ENCODE measurements around the gene ANKFN1.

Gene ANKFN1

DNA sequence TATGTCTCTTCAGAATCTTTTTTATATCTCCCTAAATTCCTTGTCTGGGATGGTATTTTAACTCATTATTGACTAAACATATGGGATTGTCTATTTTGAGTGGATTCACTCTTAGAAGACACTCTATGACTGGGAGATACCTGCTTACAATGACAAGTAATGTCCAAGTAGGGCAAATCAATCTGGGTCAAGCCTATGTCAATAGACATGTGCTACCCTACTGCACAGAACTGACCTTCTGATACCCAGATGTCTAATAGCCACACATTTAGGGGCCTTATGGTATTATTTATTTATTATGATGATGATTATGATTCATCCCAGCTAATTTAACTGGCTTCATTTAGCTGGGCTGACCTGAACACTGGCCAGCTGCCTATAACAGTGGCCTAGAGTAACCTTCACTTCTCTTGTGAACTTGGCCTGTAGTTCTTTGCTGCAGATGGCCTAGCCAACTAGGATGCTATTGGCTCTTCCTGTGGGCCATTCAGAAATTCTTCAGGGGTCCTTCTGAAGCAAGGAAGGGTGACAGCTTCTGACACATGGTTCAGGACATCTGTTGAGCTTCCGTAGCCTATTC is 138.0 kb downstream of the ANKFN1 start:
- peak; percentile 69 for DNase-seq

DNA sequence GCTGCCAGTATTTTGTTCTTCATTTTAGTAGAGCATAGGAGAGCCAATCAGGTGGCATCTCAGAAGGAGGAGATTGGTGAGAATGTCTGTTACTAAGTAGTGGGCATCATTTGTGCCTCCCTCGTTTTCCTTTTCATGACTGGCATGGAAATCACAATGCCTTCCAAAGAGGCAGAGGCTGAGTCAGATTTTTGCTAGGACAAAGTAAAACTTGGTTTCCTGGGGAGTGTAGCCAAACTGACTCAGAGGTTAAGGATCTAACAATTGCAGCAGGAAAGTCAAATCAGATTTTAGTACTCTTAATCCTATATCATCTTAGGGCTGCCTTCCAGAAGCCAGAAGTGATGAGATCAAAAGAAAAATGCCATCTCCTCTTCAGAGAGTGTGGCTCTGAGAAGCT is 138.7 kb downstream of the ANKFN1 start:
- peak; percentile 90 for DNase-seq

DNA sequence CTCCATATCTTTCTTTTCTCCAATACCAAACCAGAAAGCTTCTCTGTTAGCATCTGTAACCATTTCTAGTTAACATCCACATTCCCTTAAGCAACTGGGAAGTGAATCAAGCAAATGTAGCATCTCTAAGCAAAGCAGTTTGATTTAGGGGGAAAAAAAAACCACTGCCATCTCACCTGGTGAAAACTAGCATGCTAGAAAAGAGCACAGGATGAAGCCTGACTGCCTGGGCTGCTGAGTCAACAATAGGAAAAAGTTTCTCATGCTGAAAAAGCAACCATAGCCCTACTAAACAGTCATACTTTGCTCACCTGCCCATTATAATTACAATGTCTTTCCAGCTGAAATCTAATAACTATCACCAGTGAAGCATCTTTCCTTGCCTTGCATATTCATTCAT is 139.3 kb downstream of the ANKFN1 start:
- peak; percentile 45 for DNase-seq

DNA sequence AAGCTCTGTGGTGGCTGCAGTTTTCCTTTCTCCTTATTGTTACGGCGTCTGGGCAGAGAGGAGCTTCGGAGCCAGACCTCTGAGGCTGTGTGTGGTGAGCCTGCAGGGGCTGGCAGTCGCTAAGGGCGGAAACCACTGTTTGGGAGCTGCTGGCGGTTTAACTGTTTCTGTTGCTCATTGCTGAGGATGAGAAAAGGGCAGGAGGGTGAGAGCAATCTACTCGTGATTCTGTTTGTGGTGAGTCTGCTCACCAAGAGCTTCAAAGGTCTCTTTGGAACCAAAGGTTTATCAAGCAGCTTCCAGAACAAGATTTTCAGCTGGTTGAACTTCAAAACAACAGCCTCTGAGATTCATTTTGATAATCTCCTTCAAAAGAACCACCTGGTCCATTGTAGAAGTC is 143.9 kb downstream of the ANKFN1 start:
- peak; percentile 56 for DNase-seq

DNA sequence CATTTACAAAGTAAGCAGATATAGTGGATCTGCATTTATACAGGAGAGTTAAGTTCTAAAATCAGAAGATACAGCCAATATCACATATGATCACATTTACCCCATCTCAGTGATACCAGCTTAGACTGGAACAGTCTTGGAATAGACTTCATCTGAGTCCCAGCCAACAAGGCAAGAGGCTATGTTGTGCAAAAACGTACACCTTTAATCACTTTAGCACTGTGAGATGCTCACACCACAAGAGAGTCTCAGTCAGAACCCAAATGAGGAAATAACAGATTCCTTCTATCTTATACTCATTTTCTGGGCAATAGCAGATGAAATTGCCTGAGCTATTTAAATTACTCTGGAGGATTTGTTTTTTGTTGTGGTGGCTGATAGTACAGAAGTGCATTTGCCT is 145.6 kb downstream of the ANKFN1 start:
- DNase-seq = no peak

DNA sequence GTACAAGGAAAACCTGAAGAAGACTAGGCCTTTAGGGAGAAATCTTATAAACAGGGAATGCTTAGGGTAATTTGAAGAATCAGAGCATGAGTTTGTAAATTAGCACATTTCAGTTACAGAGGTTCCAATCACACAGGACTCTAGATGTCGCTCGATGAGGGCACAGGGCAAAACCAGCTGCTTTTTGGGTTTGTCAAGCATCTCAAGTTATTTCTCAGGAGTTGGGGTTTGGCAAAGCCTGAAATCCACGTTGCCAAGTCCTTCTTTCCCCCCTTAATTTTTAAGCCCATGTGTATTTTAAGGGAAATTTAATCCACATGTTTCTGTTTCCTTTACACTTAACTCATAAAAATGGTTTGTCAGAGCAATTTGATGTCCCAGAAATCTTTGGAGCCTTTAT is 146.9 kb downstream of the ANKFN1 start:
- no peak for DNase-seq

DNA sequence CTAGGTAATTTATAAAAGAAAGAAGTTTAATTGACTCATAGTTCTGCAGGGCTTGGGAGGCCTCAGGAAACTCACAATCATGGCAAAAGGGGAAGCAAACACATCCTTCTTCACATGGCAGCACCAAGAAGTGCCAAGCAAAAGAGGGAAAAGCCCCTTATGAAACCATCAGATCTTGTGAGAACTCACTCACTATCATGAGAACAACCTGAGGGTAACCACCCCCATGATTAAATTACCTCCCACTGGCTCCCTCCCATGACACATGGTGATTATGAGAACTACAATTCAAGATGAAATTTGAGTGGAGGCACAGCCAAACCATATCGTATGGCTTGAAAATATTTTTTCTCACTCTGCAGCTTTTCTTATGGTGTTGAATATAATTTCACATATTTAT is 151.7 kb downstream of the ANKFN1 start:
- no peak for DNase-seq

DNA sequence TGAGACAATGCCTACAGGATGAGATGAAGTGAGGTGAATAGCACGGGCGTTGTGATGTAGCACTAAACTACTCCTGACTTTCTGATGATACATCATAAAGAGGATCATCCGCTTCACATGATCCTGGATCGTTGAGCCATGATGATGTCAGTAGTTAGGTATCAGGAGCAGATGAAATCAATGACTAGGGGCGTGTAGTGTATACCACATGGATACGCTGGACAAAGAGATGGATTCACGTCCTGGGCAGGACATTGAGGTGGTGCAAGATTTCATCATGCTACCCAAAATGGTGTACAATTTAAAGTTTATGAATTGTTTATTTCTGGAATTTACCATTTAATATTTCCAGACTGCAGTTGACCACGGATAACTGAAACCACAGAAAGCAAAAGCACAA is 156.6 kb downstream of the ANKFN1 start:
- DNase-seq = no peak

DNA sequence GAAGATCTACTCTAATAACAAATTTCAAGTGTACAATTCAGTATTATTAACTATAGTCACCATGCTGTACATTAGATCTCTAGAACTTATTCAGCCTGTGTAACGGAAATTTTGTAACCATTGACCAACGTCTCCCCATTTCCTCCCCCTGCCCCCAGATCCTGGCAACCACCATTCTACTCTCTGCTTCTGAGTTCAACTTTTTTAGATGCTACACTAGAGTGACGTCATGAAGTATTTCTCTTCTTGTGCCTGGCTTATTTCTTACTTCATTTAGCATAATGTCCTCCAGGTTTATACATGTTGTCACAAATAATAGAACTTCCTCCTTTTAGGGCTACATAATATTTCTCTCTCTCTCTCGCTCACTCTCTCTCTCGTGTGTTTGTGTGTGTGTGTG is 157.5 kb downstream of the ANKFN1 start:
- no peak for DNase-seq

DNA sequence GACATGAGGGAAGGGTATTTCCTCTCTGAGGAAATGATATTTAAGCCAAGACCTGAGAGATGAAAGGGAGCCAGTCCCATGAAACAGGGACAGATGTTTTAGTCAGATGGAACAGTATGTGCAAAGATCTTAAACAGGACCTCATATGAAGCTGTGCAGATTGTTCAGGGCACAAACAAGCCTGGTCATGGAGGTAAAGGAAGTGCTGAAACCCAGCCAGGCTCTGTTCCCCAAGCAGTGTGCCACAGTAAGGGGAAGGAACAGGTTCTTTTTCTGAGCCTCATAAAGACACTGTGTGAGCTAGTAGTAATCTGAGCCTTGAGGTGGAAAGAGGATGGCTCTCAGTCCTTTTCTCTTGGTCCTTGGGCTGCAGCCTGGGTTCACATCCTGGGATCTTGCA is 159.9 kb downstream of the ANKFN1 start:
- peak; percentile 17 for DNase-seq

DNA sequence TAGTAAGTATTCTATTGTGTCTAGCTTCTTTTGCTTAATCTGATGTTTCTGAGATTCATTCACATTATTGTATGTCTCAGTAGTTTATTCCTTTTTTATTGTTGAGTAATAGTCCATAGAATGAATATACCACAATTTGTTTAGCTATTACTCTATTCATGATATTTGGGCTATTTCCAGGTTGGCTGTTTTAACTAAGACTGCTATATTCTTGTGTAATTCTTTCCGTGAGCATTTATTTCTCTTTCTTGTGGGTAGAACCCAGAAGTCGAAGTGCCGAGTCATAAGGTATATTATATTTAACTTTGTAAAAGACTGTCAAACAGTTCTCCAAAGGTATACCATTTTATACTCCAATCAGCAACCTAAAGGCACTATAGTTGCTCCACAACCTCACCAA is 160.8 kb downstream of the ANKFN1 start:
- DNase-seq = peak; percentile 27

DNA sequence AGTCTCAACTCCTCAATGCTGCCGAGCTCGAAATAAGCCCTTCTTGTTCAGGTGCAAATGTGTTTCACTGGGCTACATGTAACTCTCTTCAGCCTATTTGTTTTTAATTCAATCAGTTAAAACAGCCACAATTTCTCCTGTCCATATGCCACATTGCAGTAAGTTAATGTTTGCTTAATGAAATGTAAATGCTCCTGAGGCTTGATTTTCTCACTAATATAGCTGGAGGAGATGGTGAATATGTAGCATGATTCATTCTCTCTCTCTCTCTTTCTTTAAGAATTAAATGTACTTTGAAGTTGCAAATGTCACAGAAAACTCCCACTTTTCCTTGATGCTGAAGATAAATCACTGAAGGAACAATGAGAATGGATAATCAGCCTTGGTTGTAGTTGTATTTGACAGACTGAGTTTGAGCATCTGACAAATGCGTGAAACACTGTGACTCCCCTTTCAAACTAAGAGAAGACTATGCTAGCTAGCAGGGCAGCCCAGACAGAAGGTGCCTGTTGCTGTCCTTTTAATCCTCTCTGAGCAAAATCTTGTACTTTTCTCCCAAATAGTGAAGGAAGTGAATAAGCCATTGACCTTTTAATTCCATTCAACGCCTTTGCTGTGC is 161.8 kb downstream of the ANKFN1 start:
- no peak for DNase-seq

DNA sequence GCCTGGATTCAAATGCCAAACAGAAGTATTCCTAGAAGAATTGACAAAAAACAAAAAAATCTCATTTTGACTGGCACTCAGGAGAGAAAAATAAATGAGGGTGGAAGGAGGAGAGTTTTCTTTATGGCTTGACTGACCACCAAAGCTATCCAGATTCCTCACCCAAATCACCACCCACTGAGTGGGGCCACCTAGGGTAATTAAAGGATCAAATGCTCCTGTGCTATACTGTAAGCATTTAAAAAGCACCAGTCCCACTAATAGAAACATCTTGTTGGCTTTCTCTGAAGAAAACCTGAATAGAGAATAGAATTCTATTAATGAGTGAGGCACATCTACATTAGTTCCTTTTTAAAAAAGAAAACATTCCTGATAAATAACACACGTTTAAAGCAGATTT is 163.3 kb downstream of the ANKFN1 start:
- DNase-seq = no peak

DNA sequence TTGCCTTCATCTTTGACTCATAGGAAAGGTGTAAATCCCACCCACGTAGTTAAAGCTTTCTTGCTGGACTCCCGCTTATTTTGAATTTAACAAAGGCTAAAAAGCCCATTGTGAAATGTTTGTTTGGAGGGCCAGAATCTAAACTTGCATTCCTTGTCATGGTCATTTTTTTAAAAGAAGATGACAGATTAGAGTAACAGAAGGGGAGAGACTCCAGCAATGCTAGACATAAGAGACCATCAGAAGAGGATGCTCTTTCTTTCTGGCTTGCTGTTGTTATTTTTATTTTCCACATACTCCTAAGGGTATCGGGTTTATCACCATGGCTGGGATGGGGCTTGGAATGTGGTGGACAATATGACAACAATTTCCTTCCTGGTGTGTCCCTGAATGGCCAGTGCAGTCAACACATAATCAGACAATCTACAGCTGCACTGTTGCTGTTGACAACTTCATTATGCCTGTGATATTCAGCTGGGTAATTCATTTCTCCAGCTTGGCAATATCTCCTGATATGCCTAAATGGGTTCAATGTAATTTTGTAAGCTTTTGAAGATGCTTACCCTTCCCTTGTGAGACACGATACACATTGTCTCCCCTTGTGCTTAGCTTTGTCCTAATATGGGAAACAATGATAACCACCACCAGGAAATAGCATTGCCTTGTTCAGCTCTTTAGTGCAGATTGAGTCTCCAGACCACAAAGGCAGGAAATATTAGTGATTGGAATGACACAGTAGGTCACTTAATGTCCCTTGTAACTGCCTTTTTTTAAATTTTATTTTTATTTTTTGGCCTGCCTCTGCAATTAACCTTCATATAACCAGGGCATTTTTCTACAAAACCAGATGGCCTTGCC is 164.3 kb downstream of the ANKFN1 start:
- peak; percentile 29 for DNase-seq

DNA sequence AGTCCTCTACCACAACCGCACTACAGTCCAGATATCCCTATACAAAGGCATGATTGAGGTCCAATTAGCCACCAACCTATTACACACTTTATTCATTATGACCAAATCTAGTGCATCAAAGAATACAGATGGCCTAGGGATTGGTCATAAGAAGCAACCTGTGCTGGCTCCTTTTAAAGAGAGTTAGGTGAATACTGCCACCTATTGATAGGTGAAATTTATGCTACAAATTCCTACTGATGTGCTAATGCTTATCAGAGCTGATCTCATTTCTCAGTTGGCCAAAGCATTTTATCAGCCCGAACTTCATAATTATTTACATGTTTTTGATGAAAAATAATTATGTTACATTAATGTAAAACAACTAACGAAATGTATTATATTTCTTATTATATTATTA is 166.3 kb downstream of the ANKFN1 start:
- peak; percentile 86 for DNase-seq

DNA sequence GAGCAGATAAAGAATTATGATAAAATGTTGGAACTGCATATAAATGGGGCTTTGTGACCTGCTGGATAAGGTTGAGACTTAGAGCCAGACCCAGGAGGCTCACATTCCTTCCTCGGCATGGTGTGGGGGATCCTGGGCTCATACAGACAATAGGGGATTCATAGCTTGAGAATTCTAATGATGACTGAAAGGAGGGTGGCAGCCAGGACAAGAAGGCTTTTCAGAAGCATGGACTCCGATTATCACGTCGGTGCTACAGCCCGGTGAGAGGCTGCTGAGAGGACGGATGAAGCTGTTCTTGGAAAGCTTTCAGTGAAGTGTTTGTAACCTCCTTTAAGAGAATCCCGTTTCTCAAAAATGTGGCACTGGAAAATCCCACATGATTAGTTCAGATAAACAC is 167.2 kb downstream of the ANKFN1 start:
- peak; percentile 18 for DNase-seq

DNA sequence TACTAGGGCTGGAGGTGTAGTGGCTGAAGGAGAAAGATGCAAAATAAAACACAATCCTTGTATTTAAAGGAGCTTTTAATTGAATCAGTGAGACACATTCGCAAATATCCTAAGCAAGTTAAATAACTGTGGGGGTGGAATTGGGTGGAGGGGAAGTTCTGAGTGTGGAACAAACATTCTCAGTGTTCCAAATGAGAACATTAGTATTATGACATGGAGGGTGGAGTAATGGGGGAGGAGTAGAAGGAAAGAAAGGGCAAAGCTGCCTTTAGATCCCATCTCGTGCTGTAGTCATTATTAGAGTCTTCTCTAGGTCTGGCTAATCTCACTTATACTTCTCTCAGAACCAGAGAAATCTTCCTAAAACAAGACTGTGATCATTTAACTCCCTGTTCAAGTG is 169.7 kb downstream of the ANKFN1 start:
- DNase-seq = no peak

DNA sequence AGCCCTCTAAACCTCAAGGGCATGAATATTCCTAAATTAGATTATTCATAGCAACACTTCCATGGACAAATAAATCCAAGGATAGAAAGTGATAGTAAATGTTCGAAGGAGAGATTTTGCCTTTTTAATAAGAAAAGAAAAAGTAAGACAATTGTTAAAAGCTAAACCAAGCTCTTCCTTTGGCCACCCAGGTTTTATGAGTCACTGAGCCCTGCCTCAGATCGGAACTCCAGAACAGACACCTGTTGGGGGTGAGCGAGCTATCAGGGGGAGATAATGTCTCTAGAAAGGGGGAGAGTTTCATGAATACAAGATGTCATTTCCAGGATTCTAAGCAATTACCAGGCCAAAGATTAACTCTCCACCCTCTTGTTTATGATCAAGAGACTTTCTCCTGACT is 171.4 kb downstream of the ANKFN1 start:
- DNase-seq = no peak

DNA sequence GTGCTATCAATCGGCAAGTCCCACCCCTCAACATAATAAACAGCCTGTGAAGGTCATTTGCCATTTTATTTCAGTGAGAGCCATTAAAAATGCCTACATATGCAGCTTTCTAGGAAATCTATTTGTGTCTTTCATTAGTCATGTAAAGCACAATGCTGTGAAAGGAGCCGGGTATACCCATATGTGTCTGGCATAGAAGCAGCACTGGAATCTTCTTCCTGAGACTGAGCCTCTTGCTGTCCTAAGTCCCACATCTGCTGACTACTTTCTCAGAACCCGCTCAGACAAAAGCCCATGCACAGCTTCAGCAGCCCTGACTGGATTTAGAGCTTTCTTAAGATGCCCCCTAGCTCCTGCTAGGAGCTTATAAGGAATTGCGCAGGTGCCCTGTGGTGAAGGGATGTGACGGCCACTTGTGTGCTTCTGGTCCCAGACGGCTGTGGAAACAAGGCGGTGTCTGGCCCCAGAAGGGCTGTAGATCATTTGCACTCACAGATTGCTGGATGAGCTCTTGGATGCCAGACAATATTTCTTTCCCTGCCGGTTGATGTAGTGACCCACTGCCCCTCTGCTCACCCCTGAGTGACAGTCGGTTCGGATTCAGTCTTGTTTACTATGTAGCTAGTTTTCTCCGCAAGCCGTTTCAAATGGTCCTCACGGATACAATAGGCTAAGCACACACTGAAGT is 172.2 kb downstream of the ANKFN1 start:
- DNase-seq = no peak

DNA sequence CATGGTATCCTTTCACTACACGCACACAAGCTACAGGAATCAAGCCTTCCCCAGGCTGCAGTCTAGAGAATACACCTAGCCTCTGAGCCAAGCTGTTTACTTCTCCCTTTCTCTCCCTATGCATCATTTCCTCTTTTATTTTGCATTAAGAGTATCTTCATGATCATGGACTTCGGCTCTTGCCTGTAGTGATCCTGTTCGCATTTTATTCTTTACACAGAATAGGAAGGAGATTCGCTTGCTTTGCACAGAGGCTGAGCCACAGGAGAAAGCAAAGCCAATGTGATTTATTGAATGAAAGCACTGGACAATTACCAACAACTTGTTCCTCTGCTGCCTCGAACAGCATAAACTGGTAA is 172.7 kb downstream of the ANKFN1 start:
- DNase-seq = no peak

DNA sequence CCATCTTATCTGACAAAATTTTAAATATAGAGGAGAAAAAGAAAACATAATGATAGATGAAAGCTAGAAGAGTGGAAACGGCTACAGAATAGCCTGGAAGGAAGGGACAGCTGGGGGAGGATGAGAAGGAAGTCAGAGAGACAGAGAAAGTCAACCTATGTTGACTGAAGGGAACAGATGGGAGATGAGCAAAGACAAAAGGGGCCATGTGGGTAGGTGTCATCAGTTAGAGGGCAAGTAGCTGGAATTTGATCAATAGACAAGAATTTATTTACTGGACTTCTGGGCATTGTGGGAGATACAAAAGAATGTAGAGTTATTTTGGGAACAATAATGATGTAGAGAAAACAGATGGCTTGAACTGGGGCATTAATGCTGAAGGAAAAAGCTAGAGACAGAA is 194.4 kb downstream of the ANKFN1 start:
- DNase-seq = no peak

DNA sequence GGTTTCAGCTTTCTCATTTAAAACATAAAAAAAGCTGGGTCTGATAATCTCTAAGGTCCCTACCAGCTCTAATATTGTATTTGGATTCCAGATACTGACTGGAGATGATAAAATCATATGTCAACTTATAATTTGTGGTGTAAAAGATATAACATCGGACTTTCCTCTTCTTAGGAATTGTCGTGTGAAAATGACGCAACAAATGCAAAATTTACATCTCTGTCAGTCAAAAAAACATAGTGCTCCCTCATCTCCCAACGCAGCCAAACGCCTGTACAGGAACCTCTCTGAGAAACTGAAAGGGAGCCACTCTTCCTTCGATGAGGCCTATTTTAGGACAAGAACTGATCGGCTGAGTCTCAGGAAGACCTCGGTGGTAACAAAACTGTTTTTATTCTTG is 197.3 kb downstream of the ANKFN1 start:
- no peak for DNase-seq

DNA sequence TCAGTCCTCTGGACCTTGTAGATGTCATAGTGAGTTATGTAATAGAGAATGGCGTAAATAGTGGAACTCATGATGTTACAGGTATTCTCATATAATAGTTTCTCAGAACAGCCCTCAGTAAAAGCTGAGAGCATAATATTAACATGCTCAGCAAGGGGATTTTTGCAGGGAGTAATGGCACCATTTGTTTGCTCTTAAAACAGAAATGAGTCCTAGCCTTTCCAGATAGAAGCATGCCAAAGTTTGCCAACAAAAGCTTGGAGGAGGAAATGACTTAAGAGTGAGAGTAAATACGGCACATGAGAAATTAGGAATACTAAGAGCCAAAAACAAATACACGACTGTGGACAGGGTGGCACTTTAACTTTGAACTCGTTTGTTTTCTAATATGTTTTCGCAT is 198.4 kb downstream of the ANKFN1 start:
- no peak for DNase-seq

DNA sequence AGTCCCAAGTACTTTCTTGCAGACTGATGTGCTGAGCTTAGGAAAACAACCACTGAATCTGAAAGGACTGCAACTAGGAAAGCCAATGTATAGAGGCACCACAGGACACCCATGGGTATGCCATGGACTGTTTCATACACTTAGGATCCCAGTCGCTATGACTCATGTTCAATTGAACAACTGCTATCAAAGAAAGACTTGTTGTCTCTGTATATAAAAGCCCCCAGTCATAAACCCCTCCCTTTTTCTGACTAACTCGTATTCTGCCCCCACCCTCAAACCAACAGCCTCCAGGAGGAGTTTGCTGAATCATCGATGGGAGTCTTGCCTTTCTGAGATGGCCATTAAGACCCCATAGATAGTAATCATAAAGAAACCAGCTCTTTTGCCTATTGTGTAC is 205.4 kb downstream of the ANKFN1 start:
- no peak for DNase-seq

Measured in HCEC 1CT (cell line).